Measurements from ENCODE around the gene ZNRF1.

The ZNRF1 gene

DNA sequence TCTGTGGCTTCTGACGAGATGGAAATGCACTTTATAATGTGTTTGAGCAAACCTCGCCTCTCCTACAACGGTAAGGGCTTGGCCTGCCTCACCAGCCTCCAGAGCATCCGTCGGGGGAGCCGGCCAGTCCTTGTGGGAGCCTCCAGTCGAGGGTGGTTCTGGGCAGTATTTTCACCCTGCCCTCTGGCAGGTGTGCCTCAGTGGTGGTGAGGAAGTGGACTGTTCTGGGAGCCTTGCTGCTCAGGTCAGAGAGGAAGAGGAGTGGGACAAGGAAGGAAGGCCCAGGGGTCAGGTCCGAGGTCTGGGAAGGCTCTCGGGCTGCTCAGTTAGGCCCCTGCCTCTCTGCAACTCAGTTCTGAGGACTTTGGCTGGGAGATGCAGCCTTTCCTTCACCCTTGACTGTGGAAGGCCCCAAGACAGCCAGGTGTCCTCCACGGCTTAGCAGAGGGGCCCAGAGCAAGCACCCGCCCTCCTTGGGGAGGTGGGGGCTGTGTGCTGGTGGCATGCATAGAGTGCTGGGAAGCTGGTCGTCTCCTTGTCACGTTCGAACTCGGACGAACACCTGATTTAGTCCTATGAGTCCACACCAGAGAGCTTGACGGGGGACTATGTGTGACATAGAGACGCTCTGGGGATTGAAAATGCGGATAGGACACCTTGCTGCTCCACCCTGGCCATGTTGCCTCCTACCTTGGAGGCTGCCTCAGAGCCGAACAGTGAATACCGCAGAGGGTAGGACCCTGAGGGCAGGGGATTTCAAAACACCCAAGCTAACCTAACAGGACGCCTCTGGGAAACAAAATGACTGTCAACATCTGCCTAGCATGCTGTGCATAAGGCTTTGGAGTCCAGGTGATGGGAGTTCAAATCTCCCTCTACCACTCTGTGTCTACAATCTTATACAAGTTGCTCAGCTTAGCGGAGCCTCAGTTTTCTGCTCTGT, 95.0 kb downstream of the ZNRF1 start:
- no peak for TF ChIP-seq ZNF274 (IDR thresholded peaks at IDR 0.05; ENCODE audit: low read depth, low read length)
- no peak overlapping the region for H3K4me3 ChIP-seq (ENCODE audit: low read length)

GRCh38 chr16:75095204-75095621, 96.4 kb downstream of the ZNRF1 start:
- H3K4me3 ChIP-seq (ENCODE audit: low read length), result no peak overlapping the region
- no peak for TF ChIP-seq ZNF274 (IDR thresholded peaks at IDR 0.05; ENCODE audit: low read depth, low read length)

DNA sequence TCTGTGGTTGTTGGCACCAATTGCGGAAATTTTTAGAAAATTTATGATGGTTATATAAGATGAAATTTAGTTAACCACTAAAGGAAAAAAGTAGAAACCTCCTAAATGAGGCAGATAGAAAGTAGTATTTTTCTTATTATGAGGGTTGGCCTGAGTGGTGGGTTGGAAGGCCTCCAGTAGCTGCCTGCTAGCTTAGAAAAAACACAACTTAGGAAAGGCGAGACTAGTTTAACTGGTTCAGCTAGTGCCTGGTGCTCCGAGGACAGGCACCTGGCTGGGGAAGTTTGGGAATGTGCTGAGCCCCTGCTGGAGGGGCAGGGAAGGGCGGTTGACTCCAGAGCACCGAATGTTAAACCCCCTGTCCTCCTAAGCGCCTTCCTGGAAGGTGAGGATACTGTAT, 97.8 kb downstream of the ZNRF1 start:
- TF ChIP-seq ZNF274 (IDR thresholded peaks at IDR 0.05; ENCODE audit: low read depth, low read length), result no peak
- no peak overlapping the region for H3K4me3 ChIP-seq (ENCODE audit: low read length)

DNA sequence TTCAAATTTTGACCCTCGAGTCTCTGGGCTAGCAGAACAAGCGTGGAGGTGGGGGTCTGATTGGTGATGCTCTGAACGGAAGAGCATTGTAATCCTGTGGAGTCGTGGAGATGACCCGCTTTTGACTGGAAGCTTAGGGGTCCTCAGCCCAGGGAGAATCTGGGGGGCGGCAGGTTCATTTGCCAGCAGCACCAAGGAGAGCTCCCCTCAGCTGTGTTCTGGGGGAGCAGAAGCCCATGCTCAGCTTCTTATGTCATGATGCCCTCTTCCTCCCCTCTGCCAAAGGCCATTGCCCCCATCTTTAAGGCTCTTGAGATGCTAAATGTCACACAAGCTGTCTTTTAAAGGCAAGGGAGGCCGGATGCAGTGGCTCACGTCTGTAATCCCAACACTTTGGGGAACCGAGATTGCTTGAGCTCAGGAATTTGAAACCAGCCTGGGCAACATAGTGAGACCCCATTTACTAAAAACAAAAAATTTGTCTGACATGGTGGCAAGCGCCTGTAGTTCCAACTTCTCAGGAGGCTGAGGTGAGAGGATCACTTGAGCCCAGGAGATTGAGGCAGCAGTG, 98.5 kb downstream of the ZNRF1 start:
- H3K4me3 ChIP-seq (ENCODE audit: low read length), result no peak overlapping the region
- no peak for TF ChIP-seq ZNF274 (IDR thresholded peaks at IDR 0.05; ENCODE audit: low read depth, low read length)

GRCh38 chr16:75097941-75098901, 99.4 kb downstream of the ZNRF1 start:
- no peak for TF ChIP-seq ZNF274 (IDR thresholded peaks at IDR 0.05; ENCODE audit: low read depth, low read length)
- no peak overlapping the region for H3K4me3 ChIP-seq (ENCODE audit: low read length)

DNA sequence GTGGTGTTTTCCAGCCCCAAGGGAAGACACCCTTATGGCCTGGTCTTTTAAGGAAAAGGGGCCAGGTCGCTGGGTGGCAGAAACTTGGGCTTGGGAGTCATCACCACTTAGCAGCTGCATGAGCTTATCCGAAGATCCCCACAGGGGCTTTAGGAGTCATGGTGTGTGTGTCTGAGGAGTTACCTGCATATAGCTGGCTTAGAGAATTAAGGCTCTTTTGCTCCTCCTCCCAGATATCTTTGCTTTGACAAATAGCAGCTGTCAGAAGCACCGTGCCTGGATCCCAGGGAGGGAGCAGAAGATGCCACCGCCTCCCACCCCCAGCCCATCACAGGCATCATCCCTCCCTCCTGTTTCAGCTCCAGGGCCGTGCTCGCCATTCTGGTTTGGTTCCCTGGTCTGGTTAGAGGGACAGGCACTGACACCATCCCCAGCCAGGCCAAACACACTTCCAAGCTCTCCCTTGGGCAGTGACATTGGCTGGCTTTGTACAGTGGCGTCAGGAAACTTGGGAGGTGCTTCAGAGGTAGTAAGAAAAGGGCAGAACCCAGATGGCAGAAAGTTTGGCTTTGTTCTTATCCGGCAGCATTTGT, 100.3 kb downstream of the ZNRF1 start:
- TF ChIP-seq ZNF274 (IDR thresholded peaks at IDR 0.05; ENCODE audit: low read depth, low read length), result no peak
- H3K4me3 ChIP-seq (ENCODE audit: low read length), result no peak overlapping the region

DNA sequence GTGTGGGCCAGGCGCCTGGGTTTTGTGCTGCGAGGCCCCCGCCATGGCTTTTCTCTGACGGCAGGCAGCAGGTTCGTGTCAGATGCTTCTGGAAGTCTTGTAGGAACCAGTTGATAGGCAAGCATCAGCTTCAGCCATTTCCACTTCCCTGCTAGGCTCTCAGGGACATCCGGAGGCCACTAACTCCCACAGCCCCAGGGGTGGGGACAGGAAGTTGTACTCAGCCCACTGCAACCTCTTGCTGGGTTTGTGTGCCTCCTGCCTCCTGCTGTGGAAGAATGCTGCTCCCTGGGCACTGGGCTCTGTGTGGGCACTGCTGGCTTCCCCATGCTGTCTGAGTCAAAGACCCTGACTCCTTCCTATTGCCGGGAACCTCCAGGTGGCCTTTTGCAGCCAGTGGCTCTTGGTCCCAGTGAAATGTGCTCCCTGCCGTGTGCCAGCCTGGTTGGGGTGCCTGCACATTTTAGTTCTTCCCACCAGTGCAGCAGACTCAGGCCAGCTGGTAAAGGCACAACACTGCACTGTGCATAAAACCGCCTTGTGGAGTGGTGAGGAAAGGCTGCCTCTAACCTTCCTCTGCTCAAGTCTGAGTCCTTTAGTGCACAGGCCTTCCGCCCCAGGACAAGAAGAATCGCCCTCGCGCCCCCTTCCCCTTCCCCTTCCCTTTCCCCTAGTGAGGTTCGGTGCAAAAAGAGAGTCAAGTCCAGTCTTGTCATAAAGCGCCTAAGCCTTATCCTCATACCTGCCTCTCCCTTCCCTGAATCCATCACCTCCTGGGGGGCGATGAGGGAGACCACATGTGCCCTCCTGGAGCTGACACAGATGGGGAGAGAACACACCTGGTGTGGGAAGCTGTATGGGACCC, 101.1 kb downstream of the ZNRF1 start:
- H3K4me3 ChIP-seq (ENCODE audit: low read length), result no peak overlapping the region
- no peak for TF ChIP-seq ZNF274 (IDR thresholded peaks at IDR 0.05; ENCODE audit: low read depth, low read length)

DNA sequence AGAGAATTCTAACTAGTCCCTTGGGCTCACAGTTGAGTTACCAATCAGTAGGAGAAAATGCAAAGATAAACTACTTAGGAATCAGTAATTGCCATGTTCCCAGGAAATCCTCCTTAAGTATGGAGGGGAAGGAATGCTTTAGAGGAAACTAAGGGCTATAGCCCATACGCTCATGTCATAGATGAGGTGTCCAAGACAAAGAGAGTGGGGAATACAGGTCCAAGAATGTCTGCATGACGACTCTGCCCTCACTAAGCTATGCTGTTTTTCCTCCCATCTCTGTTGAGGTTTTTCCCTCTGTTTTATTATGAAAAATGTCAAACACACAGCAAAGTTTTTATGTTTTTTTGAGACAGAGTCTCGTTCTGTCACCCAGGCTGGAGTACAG, 101.8 kb downstream of the ZNRF1 start:
- TF ChIP-seq ZNF274 (IDR thresholded peaks at IDR 0.05; ENCODE audit: low read depth, low read length), result no peak
- no peak overlapping the region for H3K4me3 ChIP-seq (ENCODE audit: low read length)

- no peak for TF ChIP-seq ZNF274 (IDR thresholded peaks at IDR 0.05; ENCODE audit: low read depth, low read length)
- H3K4me3 ChIP-seq (ENCODE audit: low read length), result no peak overlapping the region
Measured at GRCh38 chr16:75101635-75102034, 102.8 kb downstream of the ZNRF1 start.

- H3K4me3 ChIP-seq (ENCODE audit: low read length), result no peak overlapping the region
- TF ChIP-seq ZNF274 (IDR thresholded peaks at IDR 0.05; ENCODE audit: low read depth, low read length), result no peak
Measured at GRCh38 chr16:75102595-75102994, 103.8 kb downstream of the ZNRF1 start.

DNA sequence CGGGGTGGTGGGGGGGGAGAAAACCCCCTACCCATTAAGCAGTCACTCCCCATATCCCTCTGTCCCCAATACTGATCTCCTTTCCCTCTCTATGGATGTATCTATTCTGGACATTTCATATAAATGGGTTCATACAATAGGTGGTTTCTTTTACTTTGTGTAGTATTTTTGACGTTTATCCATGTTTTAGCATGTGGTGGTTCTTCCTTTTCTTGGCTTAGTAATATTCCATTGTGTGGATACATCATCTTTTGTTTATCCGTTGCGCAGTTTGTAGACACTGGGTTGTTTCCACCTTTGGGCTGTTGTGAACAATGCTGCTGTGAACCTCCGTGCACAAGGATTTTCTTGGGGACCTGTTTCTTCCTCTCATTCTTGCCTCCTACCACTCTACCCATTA, 105.2 kb downstream of the ZNRF1 start:
- TF ChIP-seq ZNF274 (IDR thresholded peaks at IDR 0.05; ENCODE audit: low read depth, low read length), result no peak
- no peak overlapping the region for H3K4me3 ChIP-seq (ENCODE audit: low read length)

DNA sequence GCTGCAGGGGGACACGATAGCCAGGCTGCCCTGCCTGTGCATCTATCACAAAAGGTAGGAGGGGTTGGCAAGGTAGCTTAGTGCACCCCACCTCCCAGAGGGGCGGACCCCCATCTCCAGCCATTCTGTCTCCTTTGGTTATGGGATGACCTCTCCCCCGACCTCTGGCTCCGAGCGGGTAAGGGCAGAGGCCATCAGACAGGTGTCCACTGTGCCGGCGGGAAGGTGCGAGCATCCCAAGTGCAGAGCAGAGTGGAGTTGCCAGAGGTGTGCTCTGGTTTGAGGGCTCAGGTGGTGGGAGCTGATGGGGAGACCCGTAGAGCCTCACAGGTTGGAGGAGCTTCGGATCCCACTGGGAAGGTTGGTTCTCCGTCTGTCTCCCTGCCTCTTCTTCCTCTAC, 106.0 kb downstream of the ZNRF1 start:
- TF ChIP-seq ZNF274 (IDR thresholded peaks at IDR 0.05; ENCODE audit: low read depth, low read length), result no peak
- H3K4me3 ChIP-seq (ENCODE audit: low read length), result no peak overlapping the region
